Left ventricle myocardium superior (tissue), 1 donor: ENCODE data around the gene OR56B1. TPM values are rescaled to one million over a fixed set of nuclear protein-coding genes. Genes with fewer than 3 reads are reported as not detected.
A peak's percentile ranks its signal among the peaks of the same experiment; 100 is the strongest.
"Not testable (repeated sequence)": the region's sequence is repeated elsewhere in the genome, so short reads cannot be mapped to it uniquely, and the experiment has no call there.

Source experiments
- ATAC-seq: fragments of 200-7000 bp; cut with Tn5 transposase; one replicate; pipeline ENCODE4 v1.9.1; 2020; ENCODE audit warnings: mild to moderate bottlenecking, moderate library complexity
- DNase-seq: peaks from one replicate; pipeline ENCODE4 v3.0.0-alpha.2; 2020
- intact Hi-C: fragments of 100-400 bp; cut with micrococcal nuclease; formaldehyde crosslinking; loops from one replicate; pipeline ENCODE4 v1.11.0; 2022
- long read RNA-seq: library from polyadenylated mRNA; unstranded; transcript quantifications from one replicate; pipeline ENCODE4 v2.0.0, GENCODE V29; 2021
- total RNA-seq: library from RNA; stranded (reverse); fragmentation: NEBNext Ultra II Directional; extraction: Animal tissue kit (Norgen Biotek cat#: 25700); gene quantifications from one replicate; pipeline ENCODE4 v1.2.1, GENCODE V29; 2021
- donor health status: DM: no; HTN: yes; CAD: no; lungs with severe emphysema.

The OR56B1 gene, protein sequence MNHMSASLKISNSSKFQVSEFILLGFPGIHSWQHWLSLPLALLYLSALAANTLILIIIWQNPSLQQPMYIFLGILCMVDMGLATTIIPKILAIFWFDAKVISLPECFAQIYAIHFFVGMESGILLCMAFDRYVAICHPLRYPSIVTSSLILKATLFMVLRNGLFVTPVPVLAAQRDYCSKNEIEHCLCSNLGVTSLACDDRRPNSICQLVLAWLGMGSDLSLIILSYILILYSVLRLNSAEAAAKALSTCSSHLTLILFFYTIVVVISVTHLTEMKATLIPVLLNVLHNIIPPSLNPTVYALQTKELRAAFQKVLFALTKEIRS
- not detected for total RNA-seq
- long read RNA-seq: 0 reads

DNA sequence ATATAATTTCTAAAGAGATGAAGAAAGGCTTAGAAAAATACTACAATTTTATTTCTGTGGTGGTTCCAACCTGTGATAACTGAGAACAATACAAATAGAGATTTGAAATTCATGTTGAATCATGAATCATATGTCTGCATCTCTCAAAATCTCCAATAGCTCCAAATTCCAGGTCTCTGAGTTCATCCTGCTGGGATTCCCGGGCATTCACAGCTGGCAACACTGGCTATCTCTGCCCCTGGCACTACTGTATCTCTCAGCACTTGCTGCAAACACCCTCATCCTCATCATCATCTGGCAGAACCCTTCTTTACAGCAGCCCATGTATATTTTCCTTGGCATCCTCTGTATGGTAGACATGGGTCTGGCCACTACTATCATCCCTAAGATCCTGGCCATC, at the start of gene OR56B1:
TSS of gene OR56B1 (plus strand) at position 53 of the 400 bp plus-strand sequence. CDS start at position 122, 69 bp downstream.
- ATAC-seq: no peak
- no peak for DNase-seq
- intact Hi-C loops: no loop called here

DNA sequence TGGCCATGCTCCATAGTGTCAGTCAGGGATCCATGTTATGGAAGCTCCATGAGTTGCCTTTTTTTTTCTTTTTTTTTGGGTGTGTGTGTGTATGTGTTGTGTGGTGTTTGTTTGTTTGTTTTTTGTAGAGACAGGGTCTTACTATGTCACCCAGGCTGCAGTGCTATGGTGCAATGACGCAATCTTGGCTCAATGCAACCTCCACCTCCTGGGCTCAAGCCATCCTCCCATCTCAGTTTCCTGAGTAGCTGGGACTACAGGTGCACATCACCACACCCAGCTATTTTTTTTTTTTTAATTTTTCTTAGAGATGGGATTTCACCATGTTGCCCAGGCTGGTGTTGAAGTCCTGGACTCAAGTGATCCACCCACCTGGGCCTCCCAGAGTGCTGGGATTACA, 47.8 kb upstream of the OR56B1 start:
- ATAC-seq (no peak), DNase-seq (no peak)
- intact Hi-C loops: no loop called here

DNA sequence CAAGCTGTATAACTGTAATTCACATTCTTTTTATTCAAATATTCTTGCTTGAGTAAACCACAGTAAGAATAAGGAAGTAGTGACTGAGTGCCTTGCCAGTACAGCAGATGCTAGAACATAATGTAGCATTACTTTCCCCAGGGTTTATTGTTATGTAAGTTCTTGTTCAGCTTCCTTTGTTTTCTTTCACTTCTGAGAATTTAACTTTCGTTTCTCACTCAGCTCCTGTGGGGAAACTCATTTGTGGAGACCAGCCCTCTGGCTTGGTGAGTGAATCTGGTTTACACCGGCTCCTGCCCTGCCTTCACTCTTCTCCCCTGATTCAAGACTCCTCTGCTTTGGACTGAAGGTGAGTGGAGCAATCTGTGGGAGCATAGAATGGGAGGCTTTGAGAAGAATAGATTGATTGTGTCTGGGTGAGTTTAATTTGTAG, 46.7 kb upstream of the OR56B1 start, which contains the start of gene TRIM22:
TSS of gene TRIM22 (plus strand) at position 240 of the 433 bp plus-strand sequence. CDS start 6,443 bp downstream, outside the sequence.
- DNase-seq (no peak), ATAC-seq (peak; percentile 74)
- intact Hi-C loops: no loop called here

DNA sequence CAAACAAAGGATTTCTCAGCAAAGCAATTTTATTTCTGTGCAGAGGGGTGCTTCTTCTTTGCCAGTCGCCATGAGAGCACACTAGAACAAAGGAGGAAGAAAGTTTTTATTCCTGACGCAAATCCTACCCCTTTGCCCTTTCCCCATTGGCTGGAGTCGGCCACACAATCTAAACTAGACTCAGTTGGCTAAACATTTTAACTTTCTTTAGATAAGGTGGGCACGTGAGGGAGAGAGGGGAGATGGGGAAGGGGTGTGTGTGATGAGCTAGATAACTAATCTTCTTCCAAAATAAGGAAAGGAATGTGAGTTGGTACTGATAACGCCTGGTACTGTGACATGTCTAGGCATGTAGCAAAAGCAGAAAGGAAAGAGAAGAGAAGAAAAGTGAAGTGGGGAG, 46.0 kb upstream of the OR56B1 start:
- ATAC-seq (peak; percentile 79), DNase-seq (no peak)
- intact Hi-C loops: no loop called here

DNA sequence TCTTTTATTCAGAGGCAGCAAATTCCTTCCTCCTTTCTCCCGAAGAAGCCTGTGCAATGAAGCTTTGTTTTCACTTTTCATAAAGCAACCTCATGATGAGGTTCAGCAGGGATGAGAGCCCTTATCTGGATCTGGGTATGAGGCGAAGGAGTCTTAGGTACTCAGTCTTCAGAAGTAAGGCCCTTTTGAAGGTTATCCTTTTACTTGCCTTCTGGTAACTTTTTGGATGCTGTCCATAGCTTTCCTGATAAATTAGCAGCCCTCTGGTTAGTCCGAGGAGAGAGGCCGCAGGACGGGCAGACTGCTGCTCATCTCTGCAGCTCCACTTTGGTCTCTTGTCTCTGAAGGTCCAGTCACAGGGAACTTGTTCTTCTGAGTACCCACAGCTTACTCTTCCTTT, 45.5 kb upstream of the OR56B1 start:
- ATAC-seq (peak; percentile 38), DNase-seq (no peak)
- intact Hi-C loops: no loop called here

DNA sequence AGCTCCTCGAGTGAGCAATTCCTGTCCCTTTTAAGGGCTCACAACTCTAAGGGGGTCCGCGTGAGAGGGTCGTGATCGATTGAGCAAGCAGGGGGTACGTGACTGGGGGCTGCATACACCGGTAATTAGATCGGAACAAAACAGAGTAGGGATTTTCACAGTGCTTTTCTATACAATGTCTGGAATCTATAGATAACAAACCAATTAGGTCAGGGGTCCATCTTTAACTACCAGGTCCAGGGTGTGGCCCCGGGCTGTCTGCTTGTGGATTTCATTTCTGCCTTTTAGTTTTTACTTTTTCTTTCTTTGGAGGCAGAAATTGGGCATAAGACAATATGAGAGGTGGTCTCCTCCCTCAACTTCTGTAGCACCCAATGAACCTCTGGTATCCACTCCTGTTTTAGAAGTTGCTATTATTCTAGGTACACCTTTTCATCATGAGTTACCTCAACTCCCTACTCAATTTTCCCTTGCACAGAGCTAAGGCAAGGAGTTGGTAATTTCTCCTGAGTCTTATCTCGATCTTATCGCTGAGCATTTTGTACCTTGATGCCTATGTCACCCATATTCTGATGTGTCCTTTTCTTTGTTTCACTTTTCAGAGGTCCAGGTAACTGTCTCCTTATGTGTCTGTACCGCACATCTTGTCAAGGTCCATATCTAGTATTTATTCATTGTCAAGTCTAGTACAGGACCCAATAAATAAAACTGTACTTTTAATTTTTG, 44.8 kb upstream of the OR56B1 start:
- ATAC-seq, DNase-seq, intact Hi-C loops: not testable (repeated sequence)

DNA sequence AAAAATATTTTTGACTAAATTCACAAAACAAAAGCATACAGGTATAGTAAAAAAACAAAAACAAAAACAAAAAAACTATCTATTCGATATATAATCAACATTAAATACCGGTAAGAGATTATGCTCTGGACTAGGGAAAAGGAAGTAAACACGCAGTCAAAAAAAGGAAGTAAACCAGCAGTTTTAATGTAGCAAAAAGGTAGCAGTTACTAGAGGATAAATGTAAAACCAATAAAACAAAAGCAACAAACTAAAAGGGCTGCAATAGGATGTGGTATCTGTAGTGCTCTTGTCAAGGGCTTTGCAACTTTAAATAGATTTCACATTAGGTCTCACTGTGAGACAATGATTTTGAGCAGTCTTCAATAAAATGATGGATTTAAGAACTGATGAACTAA, 44.3 kb upstream of the OR56B1 start:
- intact Hi-C loops: no loop called here
- ATAC-seq: no peak
- no peak for DNase-seq

DNA sequence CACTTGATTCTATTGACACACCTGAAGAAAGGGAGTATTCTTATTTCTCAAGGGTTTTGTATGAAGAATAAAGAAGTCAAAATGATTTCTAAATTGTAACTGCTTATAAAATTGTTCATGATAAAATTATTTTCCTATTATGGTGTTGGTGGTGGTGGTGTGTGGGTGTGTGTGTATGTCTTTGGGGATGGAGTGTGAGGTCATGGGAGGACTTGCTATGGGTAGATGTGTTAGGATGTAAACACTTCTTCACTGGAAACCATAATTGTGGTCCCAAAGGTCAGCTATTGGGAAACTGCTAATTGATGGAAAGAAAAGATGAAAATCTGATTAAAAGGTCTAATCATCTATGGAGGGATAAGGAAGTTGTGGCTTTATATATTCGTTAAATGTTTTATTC, 41.6 kb upstream of the OR56B1 start:
- DNase-seq: no peak
- ATAC-seq: no peak
- intact Hi-C loops: no loop called here

DNA sequence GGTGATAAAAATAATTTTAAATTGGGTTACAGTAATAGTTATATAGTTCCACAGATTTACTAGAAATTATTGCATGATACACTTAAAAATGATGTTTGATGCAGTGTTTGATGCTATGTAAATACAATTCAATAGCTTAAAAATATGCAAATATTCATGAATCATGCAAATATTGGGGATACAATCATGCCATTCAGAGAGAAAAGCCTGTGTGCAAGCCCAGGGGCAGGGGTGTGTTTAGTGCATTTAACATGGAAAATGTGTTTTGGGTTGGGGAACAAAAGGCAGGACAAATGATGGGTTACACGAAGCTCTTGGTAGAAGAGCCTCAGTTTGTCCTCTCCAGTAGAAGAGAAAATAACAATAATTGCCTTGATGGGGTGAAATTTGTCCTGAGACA, 40.7 kb upstream of the OR56B1 start:
- intact Hi-C loops: no loop called here
- no peak for ATAC-seq
- DNase-seq: no peak

DNA sequence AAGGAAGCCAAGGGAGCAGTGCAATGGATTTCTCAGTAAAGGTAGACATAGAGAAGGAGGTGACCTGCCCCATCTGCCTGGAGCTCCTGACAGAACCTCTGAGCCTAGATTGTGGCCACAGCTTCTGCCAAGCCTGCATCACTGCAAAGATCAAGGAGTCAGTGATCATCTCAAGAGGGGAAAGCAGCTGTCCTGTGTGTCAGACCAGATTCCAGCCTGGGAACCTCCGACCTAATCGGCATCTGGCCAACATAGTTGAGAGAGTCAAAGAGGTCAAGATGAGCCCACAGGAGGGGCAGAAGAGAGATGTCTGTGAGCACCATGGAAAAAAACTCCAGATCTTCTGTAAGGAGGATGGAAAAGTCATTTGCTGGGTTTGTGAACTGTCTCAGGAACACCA, 40.0 kb upstream of the OR56B1 start:
- ATAC-seq (no peak), DNase-seq (no peak)
- intact Hi-C loops: no loop called here

DNA sequence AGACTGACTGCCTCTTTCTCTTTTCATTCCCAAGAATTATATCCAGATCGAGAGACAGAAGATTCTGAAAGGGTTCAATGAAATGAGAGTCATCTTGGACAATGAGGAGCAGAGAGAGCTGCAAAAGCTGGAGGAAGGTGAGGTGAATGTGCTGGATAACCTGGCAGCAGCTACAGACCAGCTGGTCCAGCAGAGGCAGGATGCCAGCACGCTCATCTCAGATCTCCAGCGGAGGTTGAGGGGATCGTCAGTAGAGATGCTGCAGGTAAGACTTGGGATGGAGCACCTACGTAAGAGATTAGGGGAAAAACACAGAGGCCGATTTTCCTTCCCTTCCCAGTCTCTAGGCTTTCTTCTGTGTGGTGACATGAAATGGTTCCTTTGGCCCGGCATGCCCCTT, 38.0 kb upstream of the OR56B1 start:
- ATAC-seq: no peak
- DNase-seq: no peak
- intact Hi-C loops: no loop called here

DNA sequence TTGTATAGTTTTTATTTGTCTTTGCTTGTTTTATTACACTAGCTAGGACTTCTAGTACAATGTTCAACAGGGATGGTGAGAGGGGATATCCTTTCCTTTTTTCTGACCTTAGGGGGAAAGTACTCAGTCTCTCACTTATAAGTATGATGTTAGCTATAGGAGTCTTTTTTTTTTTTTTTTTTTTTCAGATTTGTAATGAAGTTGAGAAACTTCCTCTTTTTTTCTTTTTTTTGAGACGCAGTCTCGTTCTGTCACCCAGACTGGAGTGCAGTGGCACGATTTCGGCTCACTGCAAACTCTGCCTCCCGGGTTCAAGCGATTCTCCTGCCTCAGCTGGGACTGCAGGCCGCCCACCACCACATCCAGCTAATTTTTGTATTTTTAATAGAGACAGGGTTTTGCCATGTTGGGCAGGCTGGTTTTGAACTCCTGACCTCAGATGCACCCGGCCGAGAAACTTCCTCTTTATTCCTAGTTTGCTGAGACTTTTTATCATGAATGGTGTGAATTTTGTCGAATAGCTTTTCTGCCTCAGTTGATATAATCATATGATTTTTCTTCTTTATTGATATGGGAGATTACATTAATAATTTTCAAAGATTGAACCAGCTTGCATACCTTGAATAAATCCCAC, 35.7 kb upstream of the OR56B1 start:
- ATAC-seq (no peak), DNase-seq (no peak)
- intact Hi-C loops: no loop called here

DNA sequence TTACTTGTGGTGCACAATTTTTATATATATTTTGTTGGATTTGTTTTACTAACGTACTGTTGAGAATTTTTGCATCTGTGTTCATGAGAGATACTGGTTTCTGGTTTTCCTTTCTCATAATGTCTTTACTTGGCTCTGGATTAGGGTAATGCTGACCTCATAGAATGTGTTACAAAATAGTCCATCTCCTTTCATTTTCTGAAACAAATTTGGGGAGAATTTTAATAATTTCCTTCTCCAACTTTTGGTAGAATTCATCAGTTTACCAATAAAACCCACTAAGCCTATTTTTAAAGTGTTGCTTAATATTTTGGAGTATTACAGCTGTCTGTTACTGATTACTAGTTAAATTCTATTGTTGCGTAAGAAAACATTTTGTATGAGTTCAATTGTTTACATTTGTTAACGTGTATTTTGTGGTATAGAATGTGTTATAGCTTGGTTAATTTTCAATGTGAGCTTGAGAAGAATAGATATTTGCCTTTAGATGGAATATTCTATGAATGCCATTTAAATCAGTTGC, 35.1 kb upstream of the OR56B1 start:
- intact Hi-C loops: no loop called here
- ATAC-seq (no peak), DNase-seq (no peak)

DNA sequence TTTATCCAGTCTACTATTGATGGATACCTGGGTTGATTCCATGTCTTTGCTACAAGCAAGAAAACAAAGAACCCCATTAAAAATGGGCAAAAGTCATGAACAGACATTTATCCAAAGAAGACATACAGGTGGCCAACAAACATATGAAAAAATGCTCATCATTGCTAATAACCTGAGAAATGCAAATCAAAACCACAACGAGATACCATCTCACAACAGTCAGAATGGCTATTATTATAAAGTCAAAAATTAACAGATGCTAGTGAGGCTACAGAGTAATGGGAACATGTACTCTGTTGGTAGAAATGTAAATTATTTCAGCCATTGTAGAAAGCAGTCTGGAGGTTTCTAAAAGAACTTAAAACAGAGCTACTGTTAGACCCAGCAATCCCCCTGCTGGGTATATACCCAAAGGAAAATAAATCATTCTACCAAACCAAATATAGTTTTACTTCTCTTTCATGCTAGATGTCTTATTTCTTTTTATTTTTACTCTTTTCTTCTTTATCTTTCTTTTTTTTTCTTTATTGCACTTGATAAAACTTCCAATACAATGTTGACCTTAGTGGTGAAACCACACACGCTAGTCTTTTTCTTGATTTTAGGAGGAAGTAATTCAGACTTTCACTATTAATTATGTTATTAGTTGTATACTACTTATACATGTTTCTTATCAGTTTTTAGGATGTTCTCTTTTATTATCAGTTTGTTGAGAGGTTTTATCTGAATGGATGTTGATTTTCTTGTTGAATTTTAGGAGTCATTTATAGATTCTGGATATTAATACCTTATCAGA, 32.3 kb upstream of the OR56B1 start:
- no peak for ATAC-seq
- intact Hi-C loops: no loop called here
- DNase-seq: no peak

DNA sequence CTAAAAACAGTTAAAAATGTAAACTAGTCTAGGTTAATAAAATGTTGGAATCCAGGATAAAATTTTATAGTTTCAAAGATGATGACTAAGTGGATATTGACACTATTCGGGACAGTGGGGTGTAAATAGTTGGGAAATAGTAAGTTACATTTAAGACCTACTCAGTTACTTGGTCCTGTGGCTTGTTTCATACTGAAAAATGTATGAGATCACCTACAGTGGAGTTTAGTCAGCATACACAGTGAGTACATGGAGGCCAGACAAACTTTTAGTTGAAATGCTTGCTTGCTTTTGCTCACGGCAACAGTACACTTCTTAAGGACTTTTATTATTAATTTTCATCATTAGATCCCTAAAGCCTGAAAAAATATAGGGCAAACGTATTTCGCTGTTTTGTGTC, 30.6 kb upstream of the OR56B1 start:
- intact Hi-C loops: no loop called here
- ATAC-seq (no peak), DNase-seq (no peak)

DNA sequence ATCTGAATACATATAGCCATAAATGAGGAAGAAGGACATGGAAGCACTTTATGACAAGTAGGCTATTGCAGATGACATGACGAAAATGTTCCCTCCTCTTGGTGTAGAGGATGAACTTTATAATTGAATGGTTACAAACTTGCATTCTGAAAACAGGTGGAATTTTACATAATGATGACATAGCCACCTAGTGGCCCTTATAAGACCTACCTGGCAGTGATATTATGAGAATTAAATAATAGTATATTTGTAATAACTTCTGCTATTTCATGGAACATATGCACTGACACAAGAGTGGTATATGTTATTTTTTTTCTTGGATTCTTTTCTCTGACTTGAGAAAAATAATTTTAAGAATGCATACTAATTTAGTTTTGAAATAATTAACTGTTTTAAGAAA, 23.7 kb upstream of the OR56B1 start:
- no peak for ATAC-seq
- intact Hi-C loops: no loop called here
- DNase-seq: no peak

DNA sequence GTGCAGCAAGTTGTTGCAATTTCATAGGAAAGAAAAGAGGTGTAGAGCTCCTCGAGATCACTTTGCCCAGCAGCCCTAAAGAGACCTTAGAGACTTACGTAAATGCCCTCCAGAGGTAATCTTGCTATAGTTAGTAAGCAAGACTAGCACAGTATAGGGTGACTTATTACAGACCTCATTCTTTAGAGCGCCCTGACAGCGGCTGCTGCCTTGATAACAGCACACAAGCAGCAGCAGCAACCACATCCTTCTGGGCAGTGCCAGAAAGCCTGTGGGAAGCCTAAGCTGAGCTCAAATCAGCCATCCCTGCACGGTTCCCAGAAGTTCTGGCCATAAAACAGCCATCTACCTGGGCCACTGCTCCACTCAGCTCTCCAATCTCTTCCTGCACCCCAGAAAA, 22.6 kb upstream of the OR56B1 start:
- ATAC-seq: no peak
- intact Hi-C loops: no loop called here

DNA sequence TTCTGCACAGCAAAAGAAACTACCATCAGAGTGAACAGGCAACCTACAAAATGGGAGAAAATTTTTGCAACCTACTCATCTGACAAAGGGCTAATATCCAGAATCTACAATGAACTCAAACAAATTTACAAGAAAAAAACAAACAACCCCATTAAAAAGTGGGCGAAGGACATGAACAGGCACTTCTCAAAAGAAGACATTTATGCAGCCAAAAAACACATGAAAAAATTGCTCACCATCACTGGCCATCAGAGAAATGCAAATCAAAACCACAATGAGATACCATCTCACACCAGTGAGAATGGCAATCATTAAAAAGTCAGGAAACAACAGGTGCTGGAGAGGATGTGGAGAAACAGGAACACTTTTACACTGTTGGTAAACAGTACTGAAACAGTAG, 19.7 kb upstream of the OR56B1 start:
- intact Hi-C loops, DNase-seq, ATAC-seq: not testable (repeated sequence)

More for the DNA sequence above, 22.6 kb upstream of the OR56B1 start:
- DNase-seq: no peak
